Stimulated activated CD4-positive, alpha-beta T cell treated with anti-CD3 and anti-CD28 coated beads, TNF-alpha, amount 100 ng/mL, for 48 hours (primary cell): ENCODE measurements around the gene VIP.

ENCODE experiments used
- DNase-seq, 3 donors: peaks; one replicate each; pipeline ENCODE4 v3.0.0-alpha.2; 2020; ENCODE audit warnings: low read depth in 3 of 3

VIP gene

GRCh38 chr6:152783217-152783878 is 32.8 kb downstream of the VIP start:
- DNase-seq = no peak

GRCh38 chr6:152794696-152795095 is 44.1 kb downstream of the VIP start:
- DNase-seq = no peak

GRCh38 chr6:152804150-152804549 is 53.6 kb downstream of the VIP start:
- DNase-seq = no peak
